CD4-positive, alpha-beta T cell treated with Interleukin-4 for 1 hour (primary cell): ENCODE data around the gene C2CD4A.

ENCODE experiments used
- DNase-seq, 2 donors: peaks; one replicate each; pipeline ENCODE4 v3.0.0-alpha.2; 2020 to 2022

The C2CD4A gene

DNA sequence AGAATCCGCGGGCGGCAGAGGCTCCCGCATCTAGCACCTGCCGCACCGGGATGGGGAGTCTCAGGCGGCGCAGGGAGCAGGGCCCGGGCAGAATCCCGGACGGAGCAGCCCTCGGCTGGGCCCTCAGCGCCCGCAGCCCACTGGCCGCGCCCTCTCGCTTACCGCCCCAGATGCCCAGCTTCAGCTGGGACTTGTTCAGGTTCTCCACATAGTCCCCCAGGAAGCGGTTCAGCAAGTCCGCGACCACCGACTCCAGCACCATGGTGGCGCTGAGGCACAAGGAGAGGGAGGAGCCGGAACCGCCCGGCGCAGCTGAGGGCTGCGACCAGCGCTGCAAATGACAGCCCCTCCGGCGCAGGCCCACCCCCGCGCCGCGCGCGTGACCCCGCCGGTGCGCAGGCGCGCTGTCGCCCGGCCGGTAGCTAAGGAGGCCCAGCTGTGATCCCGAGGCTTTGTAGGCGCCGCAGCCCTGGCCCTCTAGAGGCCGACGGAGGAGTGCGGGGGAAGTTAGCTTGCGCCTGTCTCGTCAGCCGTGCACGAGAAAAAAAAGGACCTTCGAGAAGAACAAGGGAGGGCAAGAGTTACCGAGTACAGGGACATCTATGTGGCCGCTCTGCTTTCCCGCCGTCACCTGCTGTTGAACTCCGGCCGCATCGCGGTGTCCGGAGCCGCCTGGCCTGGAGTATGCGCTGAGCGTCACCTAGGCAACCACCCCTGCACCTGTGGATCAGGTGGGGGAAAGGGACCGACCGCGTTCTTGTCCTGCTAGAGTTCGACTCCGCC lies 6.5 kb upstream of the C2CD4A start, which contains the start of gene VPS13C:
VPS13C (minus strand) TSS at position 335 of the 783 bp plus-strand sequence; CDS start at position 262, 73 bp downstream.
- DNase-seq = peak; percentile 94 to 95

DNA sequence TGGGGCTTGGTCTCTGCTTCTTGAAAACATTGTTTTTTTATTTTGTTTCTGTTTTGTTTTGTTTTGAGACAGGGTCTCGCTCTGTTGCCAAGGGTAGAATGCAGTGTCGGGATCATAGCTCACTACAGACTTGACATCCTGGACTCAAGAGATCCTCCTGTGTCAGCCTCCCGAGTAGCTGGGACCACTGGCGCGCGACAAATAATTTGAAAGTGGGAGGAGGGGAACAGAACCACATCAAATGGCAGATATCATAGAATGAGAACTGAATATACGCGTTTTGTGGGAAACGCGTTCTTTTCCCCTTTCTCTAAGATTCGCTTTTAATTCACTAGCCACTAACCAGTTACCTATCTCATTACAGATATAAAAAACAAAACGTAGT lies 5.9 kb upstream of the C2CD4A start:
- DNase-seq = no peak

DNA sequence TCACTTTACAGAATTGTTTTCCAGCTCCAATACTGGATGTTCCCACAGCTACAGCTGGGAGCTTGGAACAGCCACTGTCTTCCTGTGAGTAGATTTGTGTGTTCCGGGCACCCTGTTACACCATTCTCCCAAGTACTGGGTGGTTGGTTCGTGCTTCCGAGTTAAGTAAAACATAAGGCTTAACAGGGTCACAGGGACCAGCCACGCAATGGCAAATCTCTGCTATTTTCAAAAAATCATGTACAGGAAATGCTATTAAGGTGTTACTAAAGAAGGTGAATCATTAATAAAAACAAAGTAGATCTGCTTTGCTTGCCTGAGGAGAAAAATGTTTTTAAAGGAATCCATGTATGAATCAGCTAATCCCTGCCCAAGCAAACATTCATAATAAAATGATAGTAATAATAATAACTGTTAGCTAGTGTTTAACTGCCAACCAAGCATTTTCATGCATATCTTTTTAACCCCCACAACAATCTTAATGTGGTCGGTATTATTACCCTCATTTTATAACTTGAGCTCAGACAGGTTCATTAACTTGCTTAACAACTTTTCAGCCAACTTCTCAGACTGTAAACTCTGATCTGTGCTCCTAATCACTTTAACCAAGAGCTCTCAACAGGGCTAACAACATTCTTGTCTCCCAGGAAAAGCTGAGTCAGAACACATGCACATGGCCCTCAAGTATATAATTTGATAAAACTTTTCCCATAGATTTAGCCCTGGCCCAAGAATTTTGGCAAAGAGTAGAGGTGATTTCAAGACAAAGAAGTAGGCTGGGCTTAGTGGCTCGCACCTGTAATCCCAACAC lies 2.7 kb upstream of the C2CD4A start:
- no peak for DNase-seq

DNA sequence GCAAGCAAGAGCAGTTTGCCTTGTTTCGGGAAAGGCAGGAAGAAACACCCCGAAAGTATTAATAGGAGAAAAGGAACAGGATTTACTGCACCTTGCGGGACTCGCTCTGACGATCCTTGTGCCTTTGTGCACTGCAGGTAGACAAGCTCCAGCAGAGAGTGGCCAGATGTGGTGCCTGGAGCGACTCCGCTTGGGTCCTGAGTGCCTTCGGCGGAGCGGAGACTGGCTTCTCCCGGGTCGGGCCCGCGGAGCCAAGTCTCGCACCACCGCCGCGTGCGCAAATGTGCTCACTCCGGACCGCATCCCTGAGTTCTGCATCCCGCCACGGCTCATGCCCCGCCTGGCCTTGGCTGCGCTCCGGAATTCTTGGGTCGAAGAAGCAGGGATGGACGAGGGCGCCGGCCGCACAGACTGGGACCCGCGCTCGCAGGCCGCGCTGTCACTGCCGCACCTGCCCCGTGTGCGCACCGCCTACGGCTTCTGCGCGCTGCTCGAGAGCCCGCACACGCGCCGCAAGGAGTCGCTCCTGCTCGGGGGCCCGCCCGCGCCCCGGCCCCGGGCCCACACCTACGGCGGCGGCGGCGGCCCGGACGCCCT lies 769 bp downstream of the C2CD4A start:
- DNase-seq = no peak

DNA sequence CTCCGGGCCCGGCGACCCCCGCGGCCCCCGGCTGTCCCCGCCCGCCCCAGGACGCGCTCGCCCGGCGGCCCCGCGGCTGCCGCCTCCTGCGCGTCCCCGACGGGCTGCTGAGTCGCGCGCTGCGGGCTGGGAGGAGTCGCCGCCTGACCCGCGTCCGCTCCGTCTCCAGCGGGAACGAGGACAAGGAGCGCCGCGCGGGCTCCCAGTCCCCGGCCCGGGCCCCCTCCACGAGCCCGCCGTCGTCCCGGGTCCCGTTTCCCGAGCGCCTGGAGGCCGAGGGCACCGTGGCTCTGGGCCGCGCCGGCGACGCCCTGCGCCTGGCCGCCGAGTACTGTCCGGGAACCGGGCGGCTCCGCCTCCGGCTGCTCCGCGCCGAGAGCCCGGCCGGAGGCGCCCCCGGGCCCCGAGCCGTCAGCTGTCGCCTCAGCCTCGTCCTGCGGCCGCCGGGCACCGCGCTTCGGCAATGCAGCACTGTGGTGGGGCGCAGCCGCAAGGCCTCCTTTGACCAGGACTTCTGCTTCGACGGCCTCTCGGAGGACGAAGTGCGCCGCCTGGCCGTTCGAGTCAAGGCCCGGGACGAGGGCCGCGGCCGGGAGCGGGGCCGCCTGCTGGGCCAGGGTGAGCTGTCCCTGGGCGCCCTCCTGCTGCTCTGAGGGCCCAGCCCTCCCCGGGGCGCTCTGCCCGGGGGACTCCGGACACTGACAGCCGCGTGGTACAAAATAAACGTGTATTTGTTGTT lies 1.5 kb downstream of the C2CD4A start:
- DNase-seq = peak in 1 of 2 donors; percentile 22

DNA sequence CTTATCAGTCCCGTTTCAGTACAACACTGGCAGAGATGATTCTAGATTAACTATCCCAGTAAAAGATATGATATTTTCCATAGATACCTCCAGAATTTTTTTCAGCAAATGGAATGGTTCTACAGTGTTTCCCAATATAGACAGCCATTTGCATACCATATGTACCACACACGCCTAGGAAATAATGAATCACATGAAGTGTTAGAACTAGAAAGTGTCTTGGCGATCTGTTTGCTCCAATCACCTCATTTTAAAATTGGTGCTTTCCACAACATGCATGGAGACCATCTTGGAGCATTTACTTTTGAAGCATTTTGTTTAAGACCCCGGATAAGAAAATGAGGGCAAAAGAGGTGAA lies 2.0 kb downstream of the C2CD4A start:
- DNase-seq = no peak

DNA sequence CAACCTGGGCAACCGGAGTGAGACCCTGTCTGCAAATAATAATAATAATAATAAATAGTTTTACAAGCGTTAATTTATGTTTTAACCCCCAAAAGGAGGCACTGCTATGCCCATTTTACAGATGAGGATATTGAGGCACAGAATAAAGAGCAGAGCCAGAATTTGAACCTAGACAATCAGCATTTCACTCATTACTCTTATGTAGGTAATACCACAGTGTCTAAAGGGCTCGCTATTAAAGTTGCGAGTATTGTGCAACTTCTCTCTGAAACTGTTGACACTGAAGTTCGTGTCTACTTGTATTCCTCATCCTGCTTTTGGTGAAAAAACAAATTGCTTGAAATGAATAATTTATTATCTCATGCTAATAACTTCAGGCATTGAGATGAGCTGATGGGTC lies 2.8 kb downstream of the C2CD4A start:
- no peak for DNase-seq

DNA sequence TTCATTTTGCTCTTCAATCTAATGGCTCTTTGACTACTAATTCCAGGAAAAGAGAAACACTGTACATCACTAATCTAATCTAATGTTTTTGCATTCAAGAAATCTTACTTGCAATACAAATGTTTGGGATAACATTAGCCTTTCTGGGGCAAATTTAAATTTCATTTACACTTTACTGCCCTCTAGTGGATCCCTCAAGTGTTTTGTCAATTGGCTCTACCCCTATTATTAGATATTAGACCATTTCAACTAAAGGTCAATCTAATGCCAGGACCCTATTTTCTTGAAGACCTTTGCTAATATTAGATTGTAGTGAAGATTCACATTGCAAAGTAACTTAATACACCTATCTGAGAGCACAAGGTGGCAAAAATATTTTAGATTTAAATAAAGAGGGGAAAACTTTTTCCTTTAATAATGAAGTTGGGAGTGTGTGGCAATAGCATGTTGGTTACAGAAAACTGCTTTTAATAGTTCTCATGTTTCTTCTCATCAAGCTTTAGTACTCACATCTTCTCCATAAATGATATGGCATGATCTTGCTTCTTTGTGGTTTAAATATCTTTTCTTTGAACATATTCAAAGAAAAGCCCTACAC lies 5.0 kb downstream of the C2CD4A start:
- peak in 1 of 2 donors; percentile 65 for DNase-seq

DNA sequence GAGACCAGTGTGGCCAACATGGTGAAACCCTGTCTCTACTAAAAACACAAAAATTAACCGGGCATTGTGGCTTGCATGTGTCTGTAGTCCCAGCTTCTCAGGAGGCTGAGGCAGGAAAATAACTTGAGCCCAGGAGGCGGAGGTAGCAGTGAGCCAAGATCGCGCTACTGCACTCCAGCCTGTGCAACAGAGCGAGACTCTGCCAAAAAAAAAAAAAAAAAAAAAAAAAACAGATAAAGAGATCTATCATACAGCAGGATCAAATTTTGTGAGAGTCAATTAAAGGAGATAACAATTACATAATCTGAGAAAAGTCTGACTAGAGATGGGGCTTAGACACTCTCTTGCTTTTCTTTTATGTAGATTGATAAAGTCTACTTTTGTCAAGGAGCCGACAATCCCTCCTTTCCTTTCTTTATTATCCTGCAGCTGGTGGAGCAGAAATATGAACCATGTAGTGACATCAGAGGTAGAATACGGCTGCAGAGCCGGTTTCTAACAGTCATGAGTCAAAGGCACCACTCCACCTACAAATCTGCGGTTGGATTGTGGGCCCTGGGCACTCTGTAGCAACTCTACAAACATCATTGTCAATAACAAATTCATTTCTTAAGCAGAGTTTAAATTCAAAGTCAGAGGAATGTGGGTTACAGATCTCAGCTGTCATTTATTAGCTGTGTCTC lies 9.0 kb downstream of the C2CD4A start:
- DNase-seq = no peak

DNA sequence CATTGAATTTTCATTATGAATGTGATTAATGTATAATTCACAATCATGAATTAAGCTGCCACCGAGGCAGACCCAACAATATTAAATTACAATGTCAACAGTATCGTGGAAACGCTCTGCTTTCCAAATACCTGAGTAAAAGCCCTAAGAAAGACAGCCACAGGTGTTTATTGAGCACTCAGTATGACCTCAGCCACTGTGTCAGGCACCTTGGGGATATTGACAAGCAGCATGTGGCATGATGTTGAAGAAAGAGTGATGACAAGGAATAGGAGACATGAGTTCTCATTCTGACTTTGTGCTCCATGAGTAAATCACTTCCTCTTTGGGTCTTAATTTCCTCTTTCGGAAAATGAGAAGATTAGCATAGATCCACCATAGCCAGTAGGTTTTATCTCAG lies 12.8 kb downstream of the C2CD4A start:
- DNase-seq = no peak

DNA sequence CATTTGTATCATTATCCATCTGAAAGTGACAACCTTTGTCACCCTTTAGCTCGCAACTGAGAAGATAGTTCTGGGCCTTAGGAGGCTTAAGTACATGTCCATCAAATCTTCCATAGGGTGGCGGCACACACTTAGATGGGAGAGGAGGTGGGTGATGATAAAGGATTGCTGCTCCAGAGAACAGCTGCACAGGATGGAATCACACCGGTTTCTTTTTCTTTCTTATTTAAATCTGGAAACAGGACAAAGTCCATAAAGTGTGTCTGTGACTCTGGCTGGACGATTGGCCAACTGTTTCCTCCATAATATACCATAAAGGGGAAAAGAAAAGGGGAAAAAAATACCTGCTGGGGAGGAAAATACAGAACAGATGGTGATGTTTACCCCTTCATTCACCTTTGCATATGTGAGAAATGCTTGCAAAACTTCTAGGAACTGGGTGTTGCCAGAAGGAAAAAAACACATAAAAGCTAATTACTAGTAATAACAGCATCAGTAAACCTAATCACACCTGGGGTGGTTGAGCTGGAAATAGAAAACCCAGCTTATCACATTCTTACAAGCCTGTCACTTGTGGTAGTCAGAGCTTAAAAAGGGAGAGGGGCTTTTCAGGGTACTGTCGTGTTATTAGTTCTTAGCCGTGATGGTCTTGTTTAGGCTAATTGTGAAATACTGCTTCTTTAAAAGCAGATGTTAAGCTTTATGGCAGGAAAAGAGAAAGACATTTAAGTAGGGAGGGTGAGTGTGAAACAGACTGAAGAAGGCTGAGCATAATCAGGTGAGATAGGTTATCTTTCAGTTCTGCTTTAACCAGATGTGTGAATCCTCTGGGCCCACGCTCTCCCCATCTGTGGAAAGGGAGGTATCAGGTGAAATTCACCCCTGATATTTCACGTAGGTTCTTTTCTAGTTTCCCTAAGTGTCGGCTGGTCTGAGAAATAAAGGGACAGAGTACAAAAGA lies 16.7 kb downstream of the C2CD4A start:
- DNase-seq = no peak

DNA sequence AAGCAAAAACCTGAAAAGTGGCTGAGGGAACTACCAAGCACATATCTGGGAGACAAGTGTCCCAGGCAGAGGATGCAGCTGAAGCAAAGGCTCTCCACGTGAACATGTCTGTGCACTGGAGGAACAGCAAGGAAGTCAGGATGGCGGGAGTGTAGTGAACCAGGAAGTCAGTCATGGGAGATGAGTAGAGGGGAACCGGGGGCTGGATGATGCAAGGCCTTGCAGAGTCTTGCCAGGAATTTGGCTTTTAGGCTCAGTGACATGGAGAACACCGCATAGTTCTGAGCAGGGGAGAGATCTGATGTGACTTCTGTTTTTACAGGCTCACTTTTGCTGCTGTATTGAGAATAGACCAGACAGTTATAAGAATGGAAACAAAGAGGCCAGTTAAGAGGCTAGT lies 19.0 kb downstream of the C2CD4A start:
- no peak for DNase-seq

DNA sequence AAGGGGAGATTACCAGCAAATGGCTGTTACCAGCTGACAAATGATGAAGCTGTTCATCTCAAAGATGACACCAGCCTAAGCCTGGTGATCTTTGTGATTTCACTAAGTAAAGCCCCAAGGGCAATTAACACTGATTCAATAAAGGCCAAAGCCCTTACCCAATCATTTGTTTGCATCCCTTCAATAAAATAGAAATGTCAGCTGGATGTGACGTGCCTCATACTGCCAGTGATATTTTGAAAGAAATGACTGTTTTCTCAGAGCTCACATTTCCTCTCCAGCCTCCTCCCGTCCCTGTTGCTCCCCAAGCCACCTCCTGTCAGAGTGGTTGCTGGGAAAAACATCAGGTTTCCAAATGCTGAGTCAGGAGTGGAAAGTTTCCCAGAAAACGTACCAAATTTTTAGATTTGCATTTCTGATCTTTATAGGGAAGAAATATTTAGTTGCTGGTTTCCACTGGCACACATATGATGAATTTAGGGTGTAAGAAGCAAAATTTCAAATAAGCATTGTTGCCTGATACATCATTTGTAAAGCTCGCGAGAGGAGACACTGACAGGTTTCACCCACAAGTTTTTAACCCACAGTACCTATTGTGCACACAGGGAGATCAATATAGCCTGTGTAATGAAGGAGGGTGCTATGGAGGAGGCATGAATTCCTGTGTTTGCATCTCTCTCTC lies 21.0 kb downstream of the C2CD4A start:
- DNase-seq = no peak

DNA sequence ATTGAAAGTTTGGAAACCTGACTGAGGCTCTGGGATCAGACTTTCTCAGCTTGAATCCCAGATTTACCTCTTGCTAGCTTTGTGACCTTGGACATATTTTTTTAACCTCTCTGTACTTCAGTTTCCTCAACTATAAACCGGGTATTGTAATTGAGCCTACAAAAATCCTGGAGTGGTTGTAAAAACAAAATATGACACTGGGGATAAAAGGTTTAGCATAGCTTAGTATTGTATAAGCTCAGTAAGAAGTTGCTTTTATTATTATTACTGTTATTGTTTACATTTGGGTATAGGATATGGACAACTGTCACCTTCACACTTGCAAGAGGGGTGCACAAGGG lies 21.5 kb downstream of the C2CD4A start:
- DNase-seq = no peak

DNA sequence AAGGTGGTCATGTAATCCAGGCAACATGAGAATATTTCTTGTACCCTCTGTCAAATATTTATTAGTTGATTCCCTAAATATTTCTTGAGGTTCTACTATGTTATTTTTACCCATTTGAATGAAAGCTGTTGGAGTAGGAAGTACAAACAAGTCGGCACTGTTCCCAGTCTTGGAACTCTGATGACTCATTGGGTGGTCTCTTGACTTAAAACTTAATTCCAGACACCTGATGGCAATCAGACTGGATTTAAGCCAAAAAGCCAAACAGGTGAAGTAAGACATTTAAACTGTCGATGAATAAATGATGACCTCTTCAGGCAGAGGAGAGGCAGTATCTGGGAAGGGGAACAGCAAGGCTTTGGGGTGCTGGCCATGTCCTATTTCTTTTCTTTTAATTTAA lies 22.8 kb downstream of the C2CD4A start:
- no peak for DNase-seq

DNA sequence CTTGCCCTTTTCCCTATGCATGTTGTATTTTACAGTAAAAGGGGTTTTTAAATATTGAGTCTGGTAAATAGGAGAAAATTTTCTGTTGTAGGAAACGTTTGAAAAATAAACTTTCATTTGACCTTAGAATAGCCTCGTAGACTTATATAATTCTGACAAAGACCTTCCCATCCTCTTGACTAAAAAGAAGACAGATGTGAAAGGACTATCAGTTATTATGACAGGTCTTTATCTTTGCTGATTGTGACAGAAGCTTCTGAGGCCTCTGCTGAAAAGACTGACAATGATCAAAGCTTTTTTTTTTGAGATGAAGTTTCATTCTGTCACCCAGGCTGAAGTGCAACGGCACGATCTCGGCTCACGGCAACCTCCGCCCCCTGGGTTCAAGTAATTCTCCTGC lies 24.2 kb downstream of the C2CD4A start:
- DNase-seq = no peak

DNA sequence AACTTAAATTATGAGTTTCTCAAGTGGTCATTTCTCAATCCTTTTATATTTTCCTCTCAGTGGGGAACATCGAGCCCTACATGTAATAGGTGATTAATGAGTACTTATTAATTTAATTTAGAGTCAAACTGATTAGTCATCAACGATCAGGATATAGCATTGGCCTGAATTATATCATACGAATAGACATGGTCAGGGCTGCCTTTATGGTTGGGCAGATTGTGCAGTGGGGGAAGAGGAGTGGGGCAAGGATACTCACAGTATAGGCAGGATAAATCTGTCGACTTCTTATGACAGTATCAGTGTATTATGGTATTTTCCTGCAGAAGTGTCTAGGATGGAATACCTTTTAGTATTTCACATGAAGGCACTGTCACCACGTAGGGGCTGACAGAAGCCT lies 27.0 kb downstream of the C2CD4A start:
- DNase-seq = no peak

DNA sequence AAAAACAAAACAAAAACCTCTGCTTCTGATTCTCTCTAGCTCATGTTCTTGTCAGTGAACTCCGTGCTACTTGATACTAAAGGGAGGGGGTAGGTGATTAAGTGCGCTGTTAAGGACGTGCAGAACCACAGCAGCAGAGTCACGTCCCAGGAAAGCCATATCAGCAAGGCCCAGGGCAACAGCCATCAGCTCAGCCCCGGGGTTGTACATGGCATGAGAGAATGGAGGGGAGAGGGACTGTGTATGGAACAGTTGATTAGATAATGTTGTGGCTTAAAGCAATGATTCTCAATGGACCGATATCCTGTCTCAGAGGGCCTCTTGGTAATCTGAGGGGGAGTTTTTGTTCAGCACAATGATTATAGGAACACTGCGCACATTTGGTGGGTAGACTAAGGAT lies 27.6 kb downstream of the C2CD4A start:
- no peak for DNase-seq

DNA sequence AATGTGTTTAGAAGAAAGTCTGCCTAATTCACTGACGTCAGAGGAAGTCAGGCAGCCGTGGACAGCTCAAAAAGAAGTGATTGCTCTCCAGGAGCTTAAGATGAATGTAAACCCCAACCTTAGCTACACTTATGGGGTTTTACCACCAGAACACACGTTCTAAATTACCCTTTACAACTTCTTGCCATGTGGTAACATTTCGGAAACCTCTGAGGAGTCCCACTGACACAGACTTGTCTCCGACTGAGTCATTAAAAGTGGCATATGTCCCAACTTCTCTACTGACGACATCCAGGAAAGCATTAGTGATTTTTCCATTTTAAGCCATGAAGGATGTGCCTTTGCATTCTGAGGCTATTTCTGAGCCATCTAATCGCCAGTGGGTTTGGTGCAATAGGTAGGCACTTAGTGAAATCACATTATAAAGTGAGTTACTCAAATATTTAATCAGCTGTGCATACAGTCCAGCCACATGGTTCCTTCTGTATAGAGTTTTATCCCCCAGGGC lies 32.4 kb downstream of the C2CD4A start:
- no peak for DNase-seq

DNA sequence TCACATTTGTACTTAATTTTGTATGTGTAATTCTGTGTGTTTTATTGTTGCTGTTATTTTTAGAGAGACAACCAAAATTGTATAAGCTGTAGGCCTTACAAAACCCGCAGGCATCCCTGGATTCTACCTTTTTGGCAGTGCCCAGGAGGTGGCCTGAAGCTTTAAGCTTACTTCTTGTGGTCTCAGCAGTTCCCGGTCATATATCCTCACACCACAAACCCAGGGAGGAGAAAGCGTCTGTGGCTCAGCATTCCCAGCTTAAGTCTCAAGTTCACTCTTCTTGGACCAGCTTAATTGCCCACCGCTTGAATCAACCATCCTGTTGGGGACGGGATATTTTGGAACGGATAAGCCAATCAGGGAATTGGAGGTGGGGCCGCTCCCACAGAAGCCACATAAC lies 36.7 kb downstream of the C2CD4A start:
- DNase-seq = no peak
